NCI-H2196 treated with DMSO at 0.1 percent for 48 hours (cell line): ENCODE measurements around the gene PARG.
"Not testable (repeated sequence)": the region's sequence is repeated elsewhere in the genome, so short reads cannot be mapped to it uniquely, and the experiment has no call there.

ENCODE experiments used
- DNase-seq: peaks from one replicate; lab custom pipeline; 2025; ENCODE audit not compliant: unreplicated experiment; lab: John Stamatoyannopoulos, UW

Gene PARG

DNA sequence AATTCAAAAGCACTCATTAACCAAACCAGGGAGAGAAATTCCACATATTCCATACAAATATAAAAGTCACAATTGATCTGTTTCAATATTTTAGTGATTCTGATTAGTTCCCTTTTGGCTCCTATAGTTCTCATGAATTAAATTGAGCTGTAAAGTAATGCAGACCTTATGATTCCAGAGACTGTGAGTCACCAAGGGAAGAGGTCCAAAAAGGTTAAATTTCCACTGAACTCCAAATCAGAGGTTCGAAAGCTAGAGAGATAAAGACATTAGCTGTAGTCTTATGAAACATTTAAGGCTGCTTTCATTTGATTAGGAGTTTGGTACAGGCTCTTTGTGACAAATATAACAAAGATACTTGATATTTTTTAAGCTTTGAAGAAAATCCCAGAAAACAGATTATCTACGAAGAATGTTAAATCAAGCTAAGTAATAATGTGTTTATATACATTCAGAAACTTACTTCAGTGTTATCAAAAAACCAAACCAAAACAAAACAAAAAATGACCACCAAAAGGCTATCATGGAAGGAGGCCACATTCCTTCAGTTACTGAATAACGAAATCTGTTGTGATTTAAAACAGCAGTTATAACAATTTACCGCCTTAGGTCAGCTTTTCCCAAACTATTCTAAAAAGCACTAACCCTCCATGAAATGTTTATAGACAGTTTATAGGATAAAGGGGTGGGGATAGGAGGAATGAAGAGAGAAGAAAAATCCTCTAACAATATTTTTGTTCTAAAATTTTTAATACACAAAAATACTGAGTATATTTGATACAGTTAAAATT is 33.3 kb downstream of the PARG start:
- DNase-seq: not testable (repeated sequence)

DNA sequence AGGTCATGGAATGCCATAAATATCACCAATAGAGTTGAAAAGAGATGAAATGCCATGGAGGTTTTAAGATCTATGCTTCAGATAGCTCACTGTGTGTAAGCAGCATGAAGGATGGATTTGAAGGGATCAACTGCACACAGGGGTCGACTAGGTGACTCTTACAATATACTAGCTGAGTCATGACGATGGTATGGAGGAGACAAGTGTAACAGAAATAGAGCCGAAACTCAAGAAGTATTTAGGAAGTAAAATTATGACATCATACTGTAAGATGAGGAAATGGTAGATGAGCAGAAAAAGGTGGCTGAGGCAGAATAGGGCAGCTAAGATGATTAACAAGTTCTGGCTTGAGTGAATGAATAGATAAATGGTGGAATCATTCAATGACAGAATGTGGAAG is 38.0 kb downstream of the PARG start:
- not testable (repeated sequence) for DNase-seq

DNA sequence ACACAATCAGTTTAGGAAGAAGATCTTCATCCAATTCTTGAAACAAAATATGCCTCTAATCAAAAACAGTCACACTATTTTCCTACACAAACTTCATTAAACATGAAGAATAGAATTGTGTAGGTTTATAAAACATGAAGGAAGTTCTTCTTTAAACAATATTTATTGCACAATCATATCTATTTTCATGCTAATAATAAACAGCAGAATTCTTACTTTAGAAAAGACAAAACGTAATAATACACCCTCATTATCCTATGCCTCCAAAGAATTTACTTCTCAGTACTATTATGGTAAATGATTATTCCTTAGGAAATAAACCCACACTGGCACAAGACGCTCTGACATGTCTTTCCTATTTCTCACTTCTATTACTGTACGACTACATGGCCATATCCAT is 41.4 kb downstream of the PARG start:
- DNase-seq: not testable (repeated sequence)

DNA sequence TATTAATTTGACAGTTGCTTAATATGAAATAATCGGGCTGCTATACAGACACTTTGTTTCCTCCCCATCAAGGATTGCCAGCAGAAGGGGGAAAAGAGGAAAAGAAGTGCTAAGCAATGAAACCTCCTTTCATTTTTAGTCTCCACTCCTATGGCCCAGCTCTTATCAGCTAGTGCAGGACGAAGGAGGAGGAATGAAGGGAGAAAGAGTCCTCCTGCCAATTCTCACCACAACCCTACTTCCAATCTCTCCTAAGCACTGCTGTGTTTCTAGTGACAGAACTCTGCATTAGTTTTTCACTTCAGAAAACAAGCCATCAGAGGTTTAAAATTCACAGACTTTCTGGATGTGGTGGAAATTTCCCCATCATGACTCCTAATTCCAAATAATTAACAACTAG is 41.8 kb downstream of the PARG start:
- not testable (repeated sequence) for DNase-seq

DNA sequence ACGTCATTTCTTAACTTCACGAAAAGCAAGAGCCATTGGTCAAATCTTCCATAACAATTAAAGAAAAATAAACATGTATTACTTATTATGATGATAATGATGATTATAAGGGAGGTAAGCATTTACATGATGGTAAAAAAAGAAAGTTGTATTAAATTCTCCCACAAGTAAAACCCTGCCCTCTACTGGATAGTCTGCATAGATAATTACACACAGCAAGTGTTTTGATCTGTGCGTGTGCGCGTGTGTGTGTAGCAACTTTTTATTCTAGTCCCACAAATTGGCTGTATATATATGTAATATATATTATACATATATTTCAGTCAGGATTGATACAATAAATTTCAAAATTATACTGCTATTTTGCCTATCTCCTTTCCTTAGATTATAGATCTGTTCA is 51.8 kb downstream of the PARG start:
- DNase-seq: not testable (repeated sequence)

DNA sequence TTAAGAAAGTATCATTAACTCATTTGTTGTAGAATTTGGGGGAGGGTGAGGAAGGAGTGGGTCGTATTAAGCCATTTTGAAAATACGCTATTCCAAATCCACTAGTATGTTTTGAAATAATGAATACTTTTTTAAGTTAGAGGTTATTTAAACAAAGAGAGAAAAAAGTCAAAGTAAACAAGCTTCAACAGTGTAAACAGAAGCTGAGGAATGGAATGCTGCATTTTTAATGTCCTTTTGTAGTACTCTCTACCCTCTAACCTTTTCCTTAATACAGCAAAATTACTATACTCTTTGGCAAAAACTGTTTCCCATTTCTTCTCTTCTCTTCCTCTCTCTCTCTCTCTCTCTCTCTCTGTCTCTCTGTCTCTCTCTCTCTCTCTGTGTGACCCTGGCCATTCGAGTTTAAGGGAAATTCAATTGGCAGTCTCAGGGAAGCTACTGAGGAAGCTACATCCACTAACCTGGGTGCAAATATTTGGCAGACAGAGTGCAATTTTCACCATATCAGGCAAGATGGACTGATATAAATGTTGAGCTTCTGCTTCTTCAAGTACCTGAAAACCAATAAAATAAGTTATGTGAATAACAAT is 57.0 kb downstream of the PARG start:
- DNase-seq: not testable (repeated sequence)

DNA sequence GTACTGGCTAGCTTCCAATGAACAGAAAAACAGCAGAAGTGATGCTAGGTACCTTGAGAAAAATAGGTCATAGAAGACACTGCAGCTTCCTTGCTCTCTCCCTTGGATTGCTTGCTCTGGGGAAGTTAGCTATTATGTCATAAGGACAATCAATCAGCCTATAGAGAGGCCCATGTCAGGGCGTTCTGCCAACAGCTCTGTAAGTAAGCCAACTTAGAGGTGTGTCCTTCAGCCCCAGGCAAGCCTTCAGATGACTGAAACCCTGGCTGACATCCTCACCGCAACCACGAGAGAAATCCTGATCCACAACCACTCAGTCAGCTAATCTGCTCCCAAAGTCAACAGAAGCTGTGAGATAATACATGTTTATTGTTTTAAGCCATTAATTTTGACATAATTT is 58.0 kb downstream of the PARG start:
- DNase-seq: not testable (repeated sequence)

DNA sequence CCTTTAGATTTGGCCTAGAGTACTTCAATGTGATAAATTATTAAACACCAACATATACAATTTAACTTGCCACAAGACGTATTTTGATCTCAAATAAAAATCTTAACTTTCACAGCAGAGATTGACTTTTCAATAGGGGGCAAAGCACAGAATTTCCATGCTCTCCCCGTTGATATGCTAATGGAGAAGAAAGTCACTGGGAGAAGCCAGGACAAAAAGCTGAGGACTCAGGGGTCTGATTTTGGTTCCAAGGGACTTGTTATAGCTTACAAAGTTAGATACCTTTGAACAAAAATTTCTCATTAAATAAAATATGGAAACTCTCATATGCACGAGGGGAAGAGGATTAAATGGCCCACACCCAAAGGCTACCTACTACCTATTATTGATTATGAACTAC is 59.5 kb downstream of the PARG start:
- DNase-seq: not testable (repeated sequence)

DNA sequence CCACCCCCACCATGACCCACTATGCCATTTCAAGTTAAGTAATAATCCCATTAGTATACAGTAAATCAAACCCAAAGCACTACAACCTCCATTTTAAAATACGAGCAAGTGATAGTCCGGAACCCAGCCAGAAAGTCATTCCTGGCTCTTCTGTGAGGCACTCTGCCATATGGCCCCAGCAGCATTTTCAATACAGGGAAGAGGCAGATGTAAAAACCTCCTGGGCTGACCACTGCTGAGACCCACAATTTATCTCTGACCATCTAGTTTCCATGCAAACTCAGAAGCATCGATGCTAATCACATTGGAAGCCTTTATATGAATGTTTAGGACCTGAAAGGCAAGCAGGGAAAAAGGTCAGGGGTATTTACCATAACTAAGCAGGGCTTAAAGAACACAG is 69.1 kb downstream of the PARG start:
- DNase-seq: not testable (repeated sequence)

DNA sequence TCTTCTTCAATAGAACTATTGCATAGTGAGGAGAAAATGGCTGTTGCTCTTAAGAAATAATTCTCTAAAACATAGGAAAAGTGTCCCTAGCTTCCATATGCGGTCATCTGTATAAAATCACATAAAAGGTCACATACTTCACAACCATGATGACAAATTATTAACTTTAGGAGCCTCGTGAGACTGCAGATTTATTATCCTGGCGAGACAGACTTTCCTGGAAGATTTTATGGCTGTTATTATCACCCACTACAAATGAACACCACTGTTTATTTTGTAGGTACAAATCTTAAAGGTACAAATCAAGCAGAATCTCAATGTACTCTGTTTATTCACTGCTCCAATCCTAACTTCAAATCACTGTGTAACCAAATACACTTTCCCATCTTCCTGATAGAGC is 70.4 kb downstream of the PARG start:
- not testable (repeated sequence) for DNase-seq

DNA sequence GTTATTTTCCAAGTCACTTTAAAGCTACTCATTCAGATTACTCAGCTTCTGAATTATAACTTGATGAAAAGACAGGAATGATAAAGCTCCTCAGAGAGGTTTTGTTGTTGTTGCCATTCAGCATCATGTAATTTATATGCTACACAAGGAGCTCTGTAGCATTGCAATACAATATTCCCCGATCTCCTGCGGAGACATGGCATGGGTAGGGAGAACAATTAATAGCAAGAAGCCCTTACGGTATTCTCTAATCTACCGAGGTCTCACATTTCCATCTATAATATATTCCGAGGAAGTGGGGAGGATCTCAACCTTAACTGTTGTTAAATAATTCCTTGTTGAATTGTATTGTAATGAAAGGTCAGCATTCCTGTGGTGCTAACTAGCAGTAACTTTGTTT is 81.9 kb downstream of the PARG start:
- DNase-seq: not testable (repeated sequence)

DNA sequence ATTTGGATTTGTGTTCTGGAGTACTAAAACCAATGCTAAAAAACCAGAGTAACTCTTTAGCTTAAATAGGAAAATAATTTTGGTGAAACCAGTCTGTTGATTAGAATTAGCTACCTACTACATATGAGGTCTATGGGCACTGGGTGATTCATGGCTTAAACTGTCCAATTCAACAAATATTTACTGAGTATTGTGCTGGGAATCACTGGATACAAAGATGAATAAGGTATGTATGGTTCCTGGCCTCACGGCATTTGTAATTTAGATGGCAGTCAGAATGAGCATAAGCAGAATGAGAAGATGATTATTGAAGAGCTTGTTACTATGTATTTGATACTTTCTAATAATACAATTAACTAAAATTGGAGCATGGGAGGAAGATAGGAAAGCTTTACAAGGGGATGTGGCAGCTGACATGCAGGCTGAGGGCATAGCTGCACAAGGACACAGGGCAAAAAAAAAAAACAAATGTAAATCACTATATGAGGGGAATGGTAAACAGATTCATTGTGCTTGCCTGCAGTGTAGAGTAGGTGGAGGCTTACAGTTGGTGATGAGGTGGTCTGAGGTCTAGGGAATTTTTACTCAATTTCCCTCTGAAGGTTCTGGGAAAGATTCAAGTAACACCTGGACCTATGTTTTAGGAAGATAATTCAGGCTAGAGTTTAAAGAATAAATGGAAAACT is 83.0 kb downstream of the PARG start:
- not testable (repeated sequence) for DNase-seq

DNA sequence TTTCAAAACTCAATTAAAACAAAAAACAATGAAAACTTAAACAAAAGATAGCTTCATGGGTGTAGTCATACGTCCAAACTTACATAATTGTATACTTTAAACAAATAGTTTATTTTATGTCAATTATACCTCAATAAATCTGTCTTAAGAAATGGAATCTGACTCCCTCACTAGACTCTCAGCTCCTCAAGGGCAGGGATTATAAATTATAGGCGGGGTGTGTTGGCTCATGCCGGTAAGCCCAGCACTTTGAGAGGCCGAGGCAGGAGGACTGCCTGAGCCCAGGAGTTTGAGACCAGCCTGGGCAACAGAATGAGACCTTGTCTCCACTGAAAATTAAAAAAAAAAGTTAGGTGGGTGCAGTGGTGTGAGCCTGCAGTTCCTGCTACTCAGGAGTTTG is 92.3 kb downstream of the PARG start:
- DNase-seq: not testable (repeated sequence)

DNA sequence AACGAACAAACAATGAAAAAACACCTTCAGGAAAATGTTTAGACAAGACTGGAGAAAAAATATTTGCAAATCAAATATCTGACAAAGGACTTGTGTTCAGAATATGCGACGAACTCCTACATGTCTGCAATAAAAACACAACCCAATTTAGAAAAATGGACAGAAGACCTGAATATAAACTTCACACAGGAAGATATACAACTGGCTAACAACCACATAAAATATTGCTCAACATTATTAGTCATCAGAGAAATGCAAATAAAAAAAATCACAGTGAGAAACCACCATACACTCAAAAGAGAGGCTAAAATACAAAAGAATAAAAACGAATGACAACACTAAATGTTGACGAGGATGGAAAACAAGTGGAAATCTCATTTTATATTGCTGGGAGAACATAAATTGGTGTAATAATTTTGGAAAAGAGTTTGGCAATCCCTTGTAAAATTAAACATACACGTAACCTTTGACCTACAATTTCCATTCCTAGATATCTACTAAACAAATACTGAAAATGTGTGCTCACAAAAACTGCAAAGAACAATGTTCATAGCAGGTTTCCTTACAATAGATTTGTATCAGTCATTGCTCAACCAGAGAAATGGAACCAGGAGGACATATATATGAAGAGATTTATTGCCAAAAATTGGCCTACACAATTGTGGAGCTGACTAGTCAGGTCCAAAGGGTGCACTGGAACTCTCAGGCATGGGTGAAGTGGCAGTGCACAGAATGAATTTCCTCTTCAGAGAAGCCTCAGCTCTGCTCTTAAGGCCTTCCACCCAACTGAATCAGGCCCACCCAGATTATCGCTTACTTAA is 96.8 kb downstream of the PARG start:
- DNase-seq: no peak

DNA sequence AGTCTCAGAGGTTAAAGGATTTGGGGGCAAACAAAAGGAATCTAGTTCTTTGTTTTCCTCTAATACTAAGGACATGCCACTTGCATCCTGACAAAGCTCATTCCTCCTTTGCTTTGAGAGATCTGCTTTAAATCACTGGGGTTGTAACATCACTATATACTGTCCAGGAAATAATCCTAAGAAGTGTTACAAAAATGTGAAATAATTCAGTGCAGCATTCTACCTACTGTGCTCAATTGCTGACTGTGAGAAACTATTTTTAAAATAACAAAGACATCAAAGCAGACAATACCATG is 99.5 kb downstream of the PARG start:
- DNase-seq: not testable (repeated sequence)

DNA sequence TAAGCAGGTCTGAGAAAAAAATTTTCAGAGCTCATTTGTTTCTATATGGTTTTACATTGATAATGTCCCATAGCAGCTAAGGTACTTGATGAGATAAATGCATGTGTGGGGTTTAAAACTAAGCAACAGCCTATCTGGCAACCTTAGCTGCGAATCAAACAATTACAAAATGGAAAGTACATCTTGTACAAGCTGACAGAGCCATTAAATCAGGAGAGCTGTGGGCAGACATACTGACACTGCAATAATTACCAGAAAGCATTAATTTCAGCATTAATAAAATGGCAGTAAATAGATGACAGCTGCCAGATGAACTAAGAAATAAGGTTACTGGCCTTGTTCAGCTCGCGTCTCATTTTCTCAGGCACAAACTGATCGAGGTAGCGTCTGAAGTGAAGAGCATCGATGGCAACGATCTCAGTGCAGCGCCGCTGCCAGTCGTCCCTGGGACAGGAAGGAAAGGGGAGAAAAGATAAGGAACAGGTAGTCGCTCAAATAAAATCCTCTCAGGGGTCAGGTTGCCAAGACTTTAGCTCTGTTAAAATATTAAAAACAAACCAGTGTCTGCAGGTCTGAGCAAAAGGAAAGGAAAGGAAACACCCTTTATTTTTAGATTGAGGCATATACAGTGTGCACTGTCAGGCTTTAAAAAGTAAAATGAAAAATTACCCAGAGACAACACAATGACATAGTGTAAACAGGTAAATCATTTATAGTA is 100.1 kb downstream of the PARG start:
- DNase-seq: no peak

DNA sequence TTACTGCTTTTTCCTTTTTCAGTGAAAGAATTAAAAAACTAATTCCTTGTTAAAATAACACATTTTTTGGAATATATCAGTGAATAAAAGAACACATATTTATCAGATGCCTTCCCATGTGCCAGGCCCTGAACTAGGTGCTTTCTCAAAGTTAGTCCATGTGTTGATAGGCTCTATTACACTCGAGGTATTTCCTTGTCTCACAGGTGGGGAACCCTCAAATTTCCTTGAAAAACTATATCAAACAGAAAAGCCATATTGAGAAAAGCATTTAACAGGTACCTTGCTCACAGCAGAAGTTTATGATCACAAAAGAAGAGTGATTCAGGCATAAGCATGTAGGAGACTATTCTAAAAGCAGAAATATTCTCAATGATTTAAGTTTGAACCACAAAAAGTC is 104.1 kb downstream of the PARG start:
- no peak for DNase-seq

DNA sequence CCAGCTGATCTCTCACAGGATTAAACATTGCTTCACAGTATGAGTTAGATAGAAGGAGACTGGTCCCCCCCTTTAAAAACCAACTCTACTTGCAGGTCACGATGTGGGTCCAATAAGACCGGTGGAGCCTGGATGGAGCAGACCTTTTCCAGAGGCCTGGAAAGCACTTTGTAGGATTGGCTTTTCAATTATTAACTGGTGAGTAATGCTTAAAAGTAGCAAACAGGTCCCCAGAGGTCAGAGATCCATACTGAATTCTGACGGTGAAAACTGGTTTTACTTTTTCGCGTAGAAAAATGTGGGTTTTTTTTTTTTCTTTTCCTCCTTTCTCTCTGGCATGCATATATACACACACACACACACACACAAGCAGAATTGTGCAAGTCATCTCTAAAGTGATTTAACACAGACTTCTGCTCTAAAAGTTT is 104.8 kb downstream of the PARG start:
- DNase-seq: no peak

DNA sequence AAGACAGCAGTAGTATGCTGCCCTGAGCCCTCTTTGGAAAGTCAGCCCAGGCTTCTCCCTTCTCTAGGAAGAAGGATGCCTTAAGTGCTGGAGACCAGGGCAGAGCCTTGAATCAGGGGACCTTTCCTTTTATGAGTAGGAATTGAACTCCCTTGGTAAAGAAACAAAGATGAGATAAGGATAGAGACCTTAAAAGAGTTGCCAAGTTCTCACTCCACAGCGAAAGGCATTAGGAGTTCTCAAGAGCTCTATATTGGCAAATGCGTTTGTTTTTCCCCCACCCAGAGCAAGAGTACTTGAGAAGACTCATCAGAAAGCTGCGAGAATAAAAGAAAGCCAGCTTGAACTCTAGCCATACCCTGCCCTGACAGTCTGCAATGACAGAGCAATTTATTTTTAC is 106.9 kb downstream of the PARG start:
- DNase-seq: no peak

DNA sequence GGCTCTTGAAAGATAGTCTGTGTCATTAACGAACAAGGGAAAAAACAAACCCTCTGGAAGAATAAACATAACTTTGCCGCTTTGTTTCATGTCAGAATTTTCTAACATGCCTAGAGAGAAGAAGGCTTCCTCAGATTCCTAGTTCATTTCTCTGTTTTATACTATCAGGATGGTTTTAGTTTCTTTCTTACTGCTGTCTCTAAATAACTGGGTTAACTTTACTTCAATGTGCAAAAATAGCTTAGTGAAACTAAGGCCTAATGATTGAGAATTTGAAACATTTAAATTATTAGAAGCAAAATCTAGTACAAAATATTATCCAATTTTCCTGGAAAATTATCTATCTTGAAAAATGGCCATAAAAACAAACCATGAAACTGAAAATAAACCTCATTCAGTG is 107.6 kb downstream of the PARG start:
- no peak for DNase-seq

DNA sequence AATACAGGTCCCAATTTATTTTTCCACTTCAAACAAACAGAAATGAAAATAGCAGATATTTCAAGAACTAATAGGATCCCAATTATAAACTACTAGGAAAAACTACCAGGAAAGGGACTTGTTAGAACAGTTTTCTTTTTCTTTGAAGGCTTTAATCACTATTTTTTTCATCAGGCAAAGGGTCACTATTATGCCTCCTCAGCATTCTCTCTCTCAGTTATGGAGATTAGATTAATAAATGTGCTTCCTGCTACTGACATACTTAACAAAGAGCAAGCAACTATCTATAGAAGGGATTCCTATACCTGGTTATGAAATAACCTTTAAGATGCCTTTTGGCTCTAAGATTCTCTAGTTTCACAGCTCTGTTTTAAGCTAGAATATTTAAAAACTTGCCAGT is 108.7 kb downstream of the PARG start:
- no peak for DNase-seq
